Liver (tissue), 3 donors: ENCODE data around the gene RAPGEF2.

Experiments
- EGR1 ChIP-seq, 2 donors: IDR thresholded peaks; 2 replicates each; pipeline ENCODE4 v1.6.1; 2016 to 2018; ENCODE audit warnings: antibody characterized with exemption in 2 of 2, low read depth in 2 of 2
- HNF4A ChIP-seq, 2 donors: conservative IDR thresholded peaks; 2 replicates each; pipeline ENCODE4 v1.6.1; 2016; ENCODE audit warnings: antibody characterized with exemption in 2 of 2, mild to moderate bottlenecking in 2 of 2
- SP1 ChIP-seq: IDR thresholded peaks from 2 replicates; pipeline ENCODE4 v1.6.1; 2018; ENCODE audit warnings: antibody characterized with exemption, mild to moderate bottlenecking
- YY1 ChIP-seq: IDR thresholded peaks from 2 replicates; pipeline ENCODE4 v1.6.1; 2016; ENCODE audit warnings: antibody characterized with exemption, mild to moderate bottlenecking
- TF ChIP-seq, protein P1 (sequence below): fragments of 150-350 bp; IDR thresholded peaks from 2 replicates; pipeline ENCODE4 v1.5.1; 2017; ENCODE audit warnings: improper control_type of control experiment, low read depth, low read length; ENCODE audit not compliant: missing input control
- TF ChIP-seq, protein P2 (sequence below): IDR thresholded peaks from 2 replicates; pipeline ENCODE4 v1.6.1; 2016; ENCODE audit warnings: antibody characterized with exemption
- TF ChIP-seq, protein P3 (sequence below): IDR thresholded peaks from 2 replicates; pipeline ENCODE4 v1.6.1; 2016; ENCODE audit warnings: antibody characterized with exemption
- TF ChIP-seq, protein P4 (sequence below): IDR thresholded peaks from 2 replicates; pipeline ENCODE4 v1.6.1; 2016; ENCODE audit warnings: antibody characterized with exemption, mild to moderate bottlenecking
- donor health status: healthy.
- donor health status: healthy.

DNA sequence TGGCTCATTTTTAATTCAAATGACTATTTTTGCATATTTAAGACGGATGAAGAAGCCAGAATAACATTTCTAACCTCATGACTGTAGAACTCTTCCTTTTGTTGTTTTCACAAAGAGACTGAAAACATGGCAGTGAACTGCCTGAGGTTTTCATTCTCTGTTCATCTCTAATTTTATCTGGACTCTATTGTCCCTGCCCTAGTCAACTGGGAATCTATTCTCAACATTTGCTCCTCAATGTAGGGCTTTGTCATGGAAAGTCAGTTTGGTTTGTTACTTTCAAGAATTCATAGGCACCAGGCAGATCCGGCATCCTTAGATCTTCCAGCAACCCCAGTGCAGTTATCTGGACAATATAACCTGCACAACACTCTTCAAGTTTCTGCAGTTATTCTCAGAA is 277.0 kb downstream of the RAPGEF2 start:
- no peak for TF ChIP-seq EGR1 (IDR thresholded peaks at IDR 0.05; ENCODE audit: low read depth in 2 of 2)
- TF ChIP-seq, protein P1, sequence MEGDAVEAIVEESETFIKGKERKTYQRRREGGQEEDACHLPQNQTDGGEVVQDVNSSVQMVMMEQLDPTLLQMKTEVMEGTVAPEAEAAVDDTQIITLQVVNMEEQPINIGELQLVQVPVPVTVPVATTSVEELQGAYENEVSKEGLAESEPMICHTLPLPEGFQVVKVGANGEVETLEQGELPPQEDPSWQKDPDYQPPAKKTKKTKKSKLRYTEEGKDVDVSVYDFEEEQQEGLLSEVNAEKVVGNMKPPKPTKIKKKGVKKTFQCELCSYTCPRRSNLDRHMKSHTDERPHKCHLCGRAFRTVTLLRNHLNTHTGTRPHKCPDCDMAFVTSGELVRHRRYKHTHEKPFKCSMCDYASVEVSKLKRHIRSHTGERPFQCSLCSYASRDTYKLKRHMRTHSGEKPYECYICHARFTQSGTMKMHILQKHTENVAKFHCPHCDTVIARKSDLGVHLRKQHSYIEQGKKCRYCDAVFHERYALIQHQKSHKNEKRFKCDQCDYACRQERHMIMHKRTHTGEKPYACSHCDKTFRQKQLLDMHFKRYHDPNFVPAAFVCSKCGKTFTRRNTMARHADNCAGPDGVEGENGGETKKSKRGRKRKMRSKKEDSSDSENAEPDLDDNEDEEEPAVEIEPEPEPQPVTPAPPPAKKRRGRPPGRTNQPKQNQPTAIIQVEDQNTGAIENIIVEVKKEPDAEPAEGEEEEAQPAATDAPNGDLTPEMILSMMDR: no peak
- TF ChIP-seq, protein P2, sequence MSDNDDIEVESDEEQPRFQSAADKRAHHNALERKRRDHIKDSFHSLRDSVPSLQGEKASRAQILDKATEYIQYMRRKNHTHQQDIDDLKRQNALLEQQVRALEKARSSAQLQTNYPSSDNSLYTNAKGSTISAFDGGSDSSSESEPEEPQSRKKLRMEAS: no peak
- TF ChIP-seq SP1: no peak
- no peak for TF ChIP-seq YY1
- TF ChIP-seq, protein P3, sequence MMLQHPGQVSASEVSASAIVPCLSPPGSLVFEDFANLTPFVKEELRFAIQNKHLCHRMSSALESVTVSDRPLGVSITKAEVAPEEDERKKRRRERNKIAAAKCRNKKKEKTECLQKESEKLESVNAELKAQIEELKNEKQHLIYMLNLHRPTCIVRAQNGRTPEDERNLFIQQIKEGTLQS: no peak
- TF ChIP-seq, protein P4, sequence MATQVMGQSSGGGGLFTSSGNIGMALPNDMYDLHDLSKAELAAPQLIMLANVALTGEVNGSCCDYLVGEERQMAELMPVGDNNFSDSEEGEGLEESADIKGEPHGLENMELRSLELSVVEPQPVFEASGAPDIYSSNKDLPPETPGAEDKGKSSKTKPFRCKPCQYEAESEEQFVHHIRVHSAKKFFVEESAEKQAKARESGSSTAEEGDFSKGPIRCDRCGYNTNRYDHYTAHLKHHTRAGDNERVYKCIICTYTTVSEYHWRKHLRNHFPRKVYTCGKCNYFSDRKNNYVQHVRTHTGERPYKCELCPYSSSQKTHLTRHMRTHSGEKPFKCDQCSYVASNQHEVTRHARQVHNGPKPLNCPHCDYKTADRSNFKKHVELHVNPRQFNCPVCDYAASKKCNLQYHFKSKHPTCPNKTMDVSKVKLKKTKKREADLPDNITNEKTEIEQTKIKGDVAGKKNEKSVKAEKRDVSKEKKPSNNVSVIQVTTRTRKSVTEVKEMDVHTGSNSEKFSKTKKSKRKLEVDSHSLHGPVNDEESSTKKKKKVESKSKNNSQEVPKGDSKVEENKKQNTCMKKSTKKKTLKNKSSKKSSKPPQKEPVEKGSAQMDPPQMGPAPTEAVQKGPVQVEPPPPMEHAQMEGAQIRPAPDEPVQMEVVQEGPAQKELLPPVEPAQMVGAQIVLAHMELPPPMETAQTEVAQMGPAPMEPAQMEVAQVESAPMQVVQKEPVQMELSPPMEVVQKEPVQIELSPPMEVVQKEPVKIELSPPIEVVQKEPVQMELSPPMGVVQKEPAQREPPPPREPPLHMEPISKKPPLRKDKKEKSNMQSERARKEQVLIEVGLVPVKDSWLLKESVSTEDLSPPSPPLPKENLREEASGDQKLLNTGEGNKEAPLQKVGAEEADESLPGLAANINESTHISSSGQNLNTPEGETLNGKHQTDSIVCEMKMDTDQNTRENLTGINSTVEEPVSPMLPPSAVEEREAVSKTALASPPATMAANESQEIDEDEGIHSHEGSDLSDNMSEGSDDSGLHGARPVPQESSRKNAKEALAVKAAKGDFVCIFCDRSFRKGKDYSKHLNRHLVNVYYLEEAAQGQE: no peak
- TF ChIP-seq HNF4A (conservative IDR thresholded peaks at IDR 0.05): no peak
